Gastrocnemius medialis (tissue), 4 donors: ENCODE data around the gene FRMD5. TPM values are rescaled to one million over a fixed set of nuclear protein-coding genes. Genes with fewer than 3 reads are reported as not detected.

Source experiments
- ATAC-seq, 2 donors: fragments of 150-250 bp; one replicate each; pipeline ENCODE4 v1.9.1; 2016
- DNase-seq, 2 donors: peaks; one replicate each; pipeline ENCODE4 v3.0.0-alpha.2; 2019
- H3K27ac ChIP-seq, 4 donors: fragments of 200-600 bp; sonication (generic); 1 replicate in 1 of 4; 2 replicates in 3 of 4; pipeline ENCODE4 v1.5.1; 2016 to 2018; ENCODE audit warnings: mild to moderate bottlenecking in 2 of 4, moderate library complexity in 1 of 4
- H3K27me3 ChIP-seq, 3 donors: fragments of 200-600 bp; sonication (generic) in 2 of 3; 1 replicate in 1 of 3; 2 replicates in 2 of 3; pipeline versions ENCODE4 v1.5.1 to v1.6.0; 2016 to 2019; ENCODE audit warnings: mild to moderate bottlenecking in 1 of 3, moderate library complexity in 1 of 3
- H3K36me3 ChIP-seq, 2 donors: fragments of 200-600 bp; sonication (generic) in 1 of 2; one replicate each; pipeline ENCODE4 v1.5.1; 2017 to 2018
- H3K4me1 ChIP-seq, 2 donors: fragments of 200-600 bp; sonication (generic) in 1 of 2; one replicate each; pipeline ENCODE4 v1.5.1; 2016 to 2017; ENCODE audit warnings: mild to moderate bottlenecking in 2 of 2
- H3K4me3 ChIP-seq, 4 donors: fragments of 200-600 bp; sonication (generic) in 3 of 4; 1 replicate in 1 of 4; 2 replicates in 3 of 4; pipeline ENCODE4 v1.5.1; 2016 to 2019; ENCODE audit warnings: mild to moderate bottlenecking in 2 of 4
- H3K9me3 ChIP-seq, 3 donors: fragments of 200-600 bp; sonication (generic) in 2 of 3; 1 replicate in 1 of 3; 2 replicates in 2 of 3; pipeline ENCODE4 v1.5.1; 2016 to 2019
- POLR2A ChIP-seq, 2 donors: fragments of 450-650 bp; IDR thresholded peaks; one replicate each; pipeline ENCODE4 v1.6.1; 2017; ENCODE audit warnings: antibody characterized with exemption in 2 of 2, mild to moderate bottlenecking in 2 of 2, moderate library complexity in 2 of 2
- in situ Hi-C, 4 donors: fragments of 200-750 bp; cut with MboI; loops; one replicate each; pipeline versions ENCODE4 v1.15.0 to v1.8.0; 2017; ENCODE audit warnings: low sequenced_read_pairs in 4 of 4
- intact Hi-C: fragments of 100-400 bp; cut with DNase I; formaldehyde crosslinking; loops from one replicate; pipeline ENCODE4 v1.15.1; 2023; ENCODE audit warnings: low total_unique reads
- total RNA-seq, 4 donors: library from RNA; depleted of rRNA; stranded (reverse); fragments of >200 nt; gene quantifications; one replicate each; pipeline versions ENCODE4 v1.1.0 to v1.2.3, GENCODE V29; 2016
- TF ChIP-seq, protein P1 (sequence below), 5 experiments: fragments of 450-650 bp in 3 of 5; fragments of 200-600 bp in 2 of 5; sonication (generic) in 2 of 5; IDR thresholded peaks in 4 of 5; conservative IDR thresholded peaks in 1 of 5; 1 replicate in 4 of 5; 2 replicates in 1 of 5; pipeline ENCODE4 v1.5.1; 2016 to 2019; ENCODE audit warnings: antibody characterized with exemption in 5 of 5, mild to moderate bottlenecking in 3 of 5, moderate library complexity in 3 of 5

The FRMD5 gene
- total RNA-seq, 4 donors from 2014 or later: 0.04 TPM; not detected in 3

DNA sequence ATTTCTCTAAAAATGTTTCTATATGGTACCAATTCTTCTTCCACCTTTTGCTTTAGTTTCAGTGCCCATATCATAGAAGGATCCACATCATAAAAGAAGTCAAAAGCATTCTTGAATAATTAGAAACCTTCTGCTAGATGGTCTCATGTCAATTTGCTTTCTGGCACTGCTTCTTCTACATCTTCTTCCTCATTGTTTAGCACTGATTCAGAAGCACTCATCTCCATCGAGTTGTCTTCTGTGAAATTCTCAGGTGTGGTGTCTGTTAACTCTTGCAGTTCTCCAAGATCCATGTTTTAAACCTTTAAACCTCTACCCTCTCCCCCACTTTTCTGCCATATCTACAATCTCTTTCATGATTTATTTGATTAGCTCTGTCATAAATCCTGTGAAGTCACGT, 213.5 kb downstream of the FRMD5 start:
- no peaks in the 10 kb centered on the region for H3K4me1 ChIP-seq
- TF ChIP-seq, protein P1, sequence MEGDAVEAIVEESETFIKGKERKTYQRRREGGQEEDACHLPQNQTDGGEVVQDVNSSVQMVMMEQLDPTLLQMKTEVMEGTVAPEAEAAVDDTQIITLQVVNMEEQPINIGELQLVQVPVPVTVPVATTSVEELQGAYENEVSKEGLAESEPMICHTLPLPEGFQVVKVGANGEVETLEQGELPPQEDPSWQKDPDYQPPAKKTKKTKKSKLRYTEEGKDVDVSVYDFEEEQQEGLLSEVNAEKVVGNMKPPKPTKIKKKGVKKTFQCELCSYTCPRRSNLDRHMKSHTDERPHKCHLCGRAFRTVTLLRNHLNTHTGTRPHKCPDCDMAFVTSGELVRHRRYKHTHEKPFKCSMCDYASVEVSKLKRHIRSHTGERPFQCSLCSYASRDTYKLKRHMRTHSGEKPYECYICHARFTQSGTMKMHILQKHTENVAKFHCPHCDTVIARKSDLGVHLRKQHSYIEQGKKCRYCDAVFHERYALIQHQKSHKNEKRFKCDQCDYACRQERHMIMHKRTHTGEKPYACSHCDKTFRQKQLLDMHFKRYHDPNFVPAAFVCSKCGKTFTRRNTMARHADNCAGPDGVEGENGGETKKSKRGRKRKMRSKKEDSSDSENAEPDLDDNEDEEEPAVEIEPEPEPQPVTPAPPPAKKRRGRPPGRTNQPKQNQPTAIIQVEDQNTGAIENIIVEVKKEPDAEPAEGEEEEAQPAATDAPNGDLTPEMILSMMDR (IDR thresholded peaks at IDR 0.05 in 4 of 5, conservative IDR thresholded peaks at IDR 0.05 in 1 of 5): no peak
- no peak for TF ChIP-seq POLR2A (IDR thresholded peaks at IDR 0.05)
- H3K27ac ChIP-seq: no peak overlapping the region
- no peaks in the 10 kb centered on the region for H3K9me3 ChIP-seq
- DNase-seq: no peak
- intact Hi-C loops (no loop called here), in situ Hi-C loops (no loop called here)
- no peak for ATAC-seq
- H3K36me3 ChIP-seq: no peaks in the 10 kb centered on the region
- H3K4me3 ChIP-seq: no peak overlapping the region
- no peaks in the 10 kb centered on the region for H3K27me3 ChIP-seq

DNA sequence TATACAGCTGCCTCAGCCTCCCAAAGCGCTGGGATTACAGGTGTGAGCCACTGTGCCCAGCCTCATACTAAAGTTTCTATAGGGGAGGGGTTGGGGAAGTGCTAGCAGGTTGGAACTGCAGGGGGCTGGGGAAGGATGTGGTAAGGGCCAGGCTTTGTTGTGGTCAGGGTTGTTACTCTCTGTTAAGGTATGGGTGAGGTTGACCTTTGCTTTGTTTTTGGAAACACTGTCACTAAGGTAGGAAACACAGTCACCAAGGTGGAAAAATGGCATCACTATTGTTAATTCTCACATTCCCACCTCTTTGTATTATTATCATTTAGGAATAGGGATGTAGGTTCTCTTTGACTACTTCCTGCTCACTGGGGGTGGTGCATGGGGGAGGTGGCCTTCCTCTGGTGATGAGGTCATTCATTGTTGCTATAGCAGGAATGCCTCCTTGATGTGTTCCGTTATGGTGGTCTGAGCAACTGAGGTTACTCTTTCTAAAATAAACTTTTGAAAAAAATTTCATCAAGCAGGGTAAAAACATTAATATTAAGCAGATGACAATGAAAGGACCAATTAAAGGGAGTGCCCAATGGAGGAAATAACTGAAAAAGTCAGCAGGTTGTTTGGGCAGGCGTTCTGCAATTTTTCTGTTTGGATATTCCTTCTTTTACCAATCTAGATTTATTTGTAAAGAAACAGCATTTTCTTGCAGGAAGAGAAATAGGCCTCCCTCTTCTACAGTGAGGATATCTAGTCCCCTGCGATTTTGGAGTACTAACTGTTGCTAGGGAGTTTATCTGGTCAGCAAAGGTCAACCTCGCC, 217.8 kb downstream of the FRMD5 start:
- Histone ChIP-seq H3K36me3 (no peaks in the 10 kb centered on the region), H3K4me1 (no peaks in the 10 kb centered on the region), H3K27ac (no peak overlapping the region), H3K9me3 (no peaks in the 10 kb centered on the region), H3K4me3 (no peak overlapping the region), H3K27me3 (no peaks in the 10 kb centered on the region)
- TF ChIP-seq, protein P1 (IDR thresholded peaks at IDR 0.05 in 4 of 5, conservative IDR thresholded peaks at IDR 0.05 in 1 of 5): no peak
- no peak for TF ChIP-seq POLR2A (IDR thresholded peaks at IDR 0.05)
- no peak for ATAC-seq
- in situ Hi-C loops (no loop called here), intact Hi-C loops (no loop called here)
- no peak for DNase-seq

DNA sequence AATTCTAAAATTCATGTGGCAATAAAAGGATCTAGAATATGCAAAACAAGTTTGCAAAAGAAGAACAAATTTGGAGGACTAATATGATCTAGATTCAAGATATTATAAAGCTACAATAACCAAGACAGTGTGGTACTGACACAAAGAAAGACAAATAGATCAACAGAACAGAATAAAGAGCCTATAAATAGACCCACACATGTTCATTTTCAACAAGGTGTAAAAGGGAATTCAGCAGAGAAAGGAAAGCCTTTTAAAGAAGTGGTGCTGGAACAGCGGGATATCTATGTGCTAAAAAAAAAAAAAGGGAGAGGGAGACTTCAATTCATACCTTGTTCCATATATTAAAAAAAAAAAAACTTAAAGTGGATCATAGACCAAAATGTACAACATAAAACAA, 219.3 kb downstream of the FRMD5 start:
- intact Hi-C loops (no loop called here), in situ Hi-C loops (no loop called here)
- no peak overlapping the region for H3K4me3 ChIP-seq
- no peaks in the 10 kb centered on the region for H3K36me3 ChIP-seq
- H3K27ac ChIP-seq: no peak overlapping the region
- ATAC-seq: no peak
- no peak for DNase-seq
- no peaks in the 10 kb centered on the region for H3K9me3 ChIP-seq
- no peaks in the 10 kb centered on the region for H3K27me3 ChIP-seq
- TF ChIP-seq POLR2A (IDR thresholded peaks at IDR 0.05): no peak
- TF ChIP-seq, protein P1 (IDR thresholded peaks at IDR 0.05 in 4 of 5, conservative IDR thresholded peaks at IDR 0.05 in 1 of 5): no peak
- no peaks in the 10 kb centered on the region for H3K4me1 ChIP-seq

DNA sequence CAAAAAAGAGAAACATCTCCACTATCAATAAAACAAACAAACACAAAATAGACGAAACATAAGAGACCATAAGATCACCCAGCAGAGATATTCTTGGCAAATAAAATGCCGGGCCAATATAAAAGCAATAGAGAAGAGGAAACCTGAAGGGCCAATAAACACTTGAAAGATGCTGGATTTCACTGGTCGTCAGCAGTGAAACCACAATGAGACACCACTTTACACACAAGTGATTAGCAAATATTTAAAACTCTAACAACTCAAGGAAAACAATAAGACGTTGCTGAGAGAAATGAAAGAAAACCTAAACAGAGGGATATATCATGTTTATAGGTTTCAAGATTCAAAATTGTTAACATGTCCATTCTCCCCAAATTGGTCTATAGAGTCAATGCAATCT, 219.7 kb downstream of the FRMD5 start:
- no peak for TF ChIP-seq POLR2A (IDR thresholded peaks at IDR 0.05)
- TF ChIP-seq, protein P1 (IDR thresholded peaks at IDR 0.05 in 4 of 5, conservative IDR thresholded peaks at IDR 0.05 in 1 of 5): no peak
- no peaks in the 10 kb centered on the region for H3K9me3 ChIP-seq
- no peaks in the 10 kb centered on the region for H3K4me1 ChIP-seq
- in situ Hi-C loops (no loop called here), intact Hi-C loops (no loop called here)
- no peaks in the 10 kb centered on the region for H3K36me3 ChIP-seq
- H3K4me3 ChIP-seq: no peak overlapping the region
- no peak overlapping the region for H3K27ac ChIP-seq
- no peak for ATAC-seq
- no peaks in the 10 kb centered on the region for H3K27me3 ChIP-seq
- no peak for DNase-seq
